ENCODE measurements around the gene ANKRD26. TPM values are rescaled to one million over a fixed set of nuclear protein-coding genes. Genes with fewer than 3 reads are reported as not detected.
A peak's percentile ranks its signal among the peaks of the same experiment; 100 is the strongest.

Gene ANKRD26
- total and polyA plus RNA-seq, 2 experiments from 2014 or later, result 7.9 to 23.1 TPM

DNA sequence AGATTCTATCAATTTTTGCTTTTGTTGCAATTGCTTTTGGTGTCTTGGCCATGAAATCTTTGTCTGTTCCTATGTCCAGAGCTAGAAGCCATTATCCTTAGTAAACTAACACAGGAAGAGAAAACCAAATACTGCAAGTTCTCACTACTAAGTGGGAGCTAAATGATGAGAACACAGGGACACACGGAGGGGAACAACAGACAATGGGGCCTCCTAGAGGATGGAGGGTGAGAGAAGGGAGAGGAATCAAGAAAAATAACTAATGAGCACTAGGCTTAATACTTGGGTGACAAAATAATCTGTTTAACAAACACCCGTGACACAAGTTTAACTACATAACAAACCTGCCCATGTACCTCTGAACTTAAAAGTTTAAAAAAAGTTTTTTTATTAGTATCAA is 78.2 kb downstream of the ANKRD26 start:
- no peaks in the 10 kb centered on the region for H3K9me2 ChIP-seq (ENCODE audit: insufficient read depth)
- no peaks in the 10 kb centered on the region for H3K9me3 Mint-ChIP-seq
- no peaks in the 10 kb centered on the region for H4K20me1 ChIP-seq (replicated peaks; ENCODE audit: insufficient read depth)
- no peaks in the 10 kb centered on the region for H3K27me3 ChIP-seq (ENCODE audit: insufficient read depth)
- H3K36me3 ChIP-seq (ENCODE audit: insufficient read depth), result no peaks in the 10 kb centered on the region
- peak; percentile 26 for DNase-seq (ENCODE audit: low spot score)
- no peaks in the 10 kb centered on the region for H3F3A ChIP-seq (replicated peaks; ENCODE audit: low read depth)
- no peak overlapping the region for H3K27ac Mint-ChIP-seq
- no peak overlapping the region for H2AFZ ChIP-seq
- H3K4me2 ChIP-seq, result no peak overlapping the region
- TF ChIP-seq, protein P1, sequence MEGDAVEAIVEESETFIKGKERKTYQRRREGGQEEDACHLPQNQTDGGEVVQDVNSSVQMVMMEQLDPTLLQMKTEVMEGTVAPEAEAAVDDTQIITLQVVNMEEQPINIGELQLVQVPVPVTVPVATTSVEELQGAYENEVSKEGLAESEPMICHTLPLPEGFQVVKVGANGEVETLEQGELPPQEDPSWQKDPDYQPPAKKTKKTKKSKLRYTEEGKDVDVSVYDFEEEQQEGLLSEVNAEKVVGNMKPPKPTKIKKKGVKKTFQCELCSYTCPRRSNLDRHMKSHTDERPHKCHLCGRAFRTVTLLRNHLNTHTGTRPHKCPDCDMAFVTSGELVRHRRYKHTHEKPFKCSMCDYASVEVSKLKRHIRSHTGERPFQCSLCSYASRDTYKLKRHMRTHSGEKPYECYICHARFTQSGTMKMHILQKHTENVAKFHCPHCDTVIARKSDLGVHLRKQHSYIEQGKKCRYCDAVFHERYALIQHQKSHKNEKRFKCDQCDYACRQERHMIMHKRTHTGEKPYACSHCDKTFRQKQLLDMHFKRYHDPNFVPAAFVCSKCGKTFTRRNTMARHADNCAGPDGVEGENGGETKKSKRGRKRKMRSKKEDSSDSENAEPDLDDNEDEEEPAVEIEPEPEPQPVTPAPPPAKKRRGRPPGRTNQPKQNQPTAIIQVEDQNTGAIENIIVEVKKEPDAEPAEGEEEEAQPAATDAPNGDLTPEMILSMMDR (conservative IDR thresholded peaks at IDR 0.05; ENCODE audit: low read depth in 2 of 2), result peak; percentile 51 to 67
- TF ChIP-seq NANOG (IDR thresholded peaks at IDR 0.05; ENCODE audit: borderline replicate concordance) (no peak), EZH2phosphoT487 (IDR thresholded peaks at IDR 0.05; ENCODE audit: unreplicated experiment) (no peak), JUNB (IDR thresholded peaks at IDR 0.05; ENCODE audit: unreplicated experiment) (no peak), EZH2 (IDR thresholded peaks at IDR 0.05; ENCODE audit: low read depth, unreplicated experiment) (no peak)
- TF ChIP-seq, protein P2, sequence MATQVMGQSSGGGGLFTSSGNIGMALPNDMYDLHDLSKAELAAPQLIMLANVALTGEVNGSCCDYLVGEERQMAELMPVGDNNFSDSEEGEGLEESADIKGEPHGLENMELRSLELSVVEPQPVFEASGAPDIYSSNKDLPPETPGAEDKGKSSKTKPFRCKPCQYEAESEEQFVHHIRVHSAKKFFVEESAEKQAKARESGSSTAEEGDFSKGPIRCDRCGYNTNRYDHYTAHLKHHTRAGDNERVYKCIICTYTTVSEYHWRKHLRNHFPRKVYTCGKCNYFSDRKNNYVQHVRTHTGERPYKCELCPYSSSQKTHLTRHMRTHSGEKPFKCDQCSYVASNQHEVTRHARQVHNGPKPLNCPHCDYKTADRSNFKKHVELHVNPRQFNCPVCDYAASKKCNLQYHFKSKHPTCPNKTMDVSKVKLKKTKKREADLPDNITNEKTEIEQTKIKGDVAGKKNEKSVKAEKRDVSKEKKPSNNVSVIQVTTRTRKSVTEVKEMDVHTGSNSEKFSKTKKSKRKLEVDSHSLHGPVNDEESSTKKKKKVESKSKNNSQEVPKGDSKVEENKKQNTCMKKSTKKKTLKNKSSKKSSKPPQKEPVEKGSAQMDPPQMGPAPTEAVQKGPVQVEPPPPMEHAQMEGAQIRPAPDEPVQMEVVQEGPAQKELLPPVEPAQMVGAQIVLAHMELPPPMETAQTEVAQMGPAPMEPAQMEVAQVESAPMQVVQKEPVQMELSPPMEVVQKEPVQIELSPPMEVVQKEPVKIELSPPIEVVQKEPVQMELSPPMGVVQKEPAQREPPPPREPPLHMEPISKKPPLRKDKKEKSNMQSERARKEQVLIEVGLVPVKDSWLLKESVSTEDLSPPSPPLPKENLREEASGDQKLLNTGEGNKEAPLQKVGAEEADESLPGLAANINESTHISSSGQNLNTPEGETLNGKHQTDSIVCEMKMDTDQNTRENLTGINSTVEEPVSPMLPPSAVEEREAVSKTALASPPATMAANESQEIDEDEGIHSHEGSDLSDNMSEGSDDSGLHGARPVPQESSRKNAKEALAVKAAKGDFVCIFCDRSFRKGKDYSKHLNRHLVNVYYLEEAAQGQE (IDR thresholded peaks at IDR 0.05; ENCODE audit: unreplicated experiment), result no peak
- H3K27ac ChIP-seq (ENCODE audit: low read depth), result no peak overlapping the region
- no peaks in the 10 kb centered on the region for H3K79me2 ChIP-seq (replicated peaks; ENCODE audit: insufficient read depth)
- no peaks in the 10 kb centered on the region for H3K27me3 Mint-ChIP-seq (ENCODE audit: insufficient read depth, low read depth, poor library complexity)
- no peak overlapping the region for H3K4me3 Mint-ChIP-seq
- H3K36me3 Mint-ChIP-seq (ENCODE audit: low read depth), result peaks cover 8% of the 10 kb centered on the region; the same call in 2 of the 3 replicates
- peak; percentile 66 for ATAC-seq
- peaks cover 18% of the 10 kb centered on the region for H3K4me1 Mint-ChIP-seq
- H3K4me1 ChIP-seq (ENCODE audit: insufficient read depth), result peaks cover 10% of the 10 kb centered on the region; the same call in 1 of the 2 replicates
- no peak overlapping the region for H3K4me3 ChIP-seq

DNA sequence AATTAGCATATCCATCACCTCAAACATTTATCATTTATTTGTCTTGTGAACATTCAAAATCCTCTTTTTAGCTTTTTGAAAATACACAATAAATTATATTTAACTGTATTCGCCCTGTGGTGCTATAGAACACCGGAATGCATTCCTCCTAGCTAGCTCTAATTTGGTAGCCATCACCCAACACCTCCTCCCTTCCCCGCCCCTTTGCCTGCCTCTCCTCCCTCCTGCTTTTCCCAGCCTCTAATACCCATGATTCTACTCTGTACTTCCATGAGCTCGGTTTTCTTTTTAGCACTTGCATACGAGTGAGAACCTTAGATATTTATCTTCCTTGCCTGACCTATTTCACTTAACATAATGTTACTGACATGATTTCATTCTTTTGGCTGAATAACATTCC is 80.1 kb downstream of the ANKRD26 start:
- Histone ChIP-seq H3F3A (replicated peaks; ENCODE audit: low read depth) (no peaks in the 10 kb centered on the region), H3K4me2 (no peak overlapping the region), H3K4me3 (no peak overlapping the region), H4K20me1 (replicated peaks; ENCODE audit: insufficient read depth) (no peaks in the 10 kb centered on the region), H3K36me3 (ENCODE audit: insufficient read depth) (no peaks in the 10 kb centered on the region), H3K27ac (ENCODE audit: low read depth) (no peak overlapping the region), H3K9me2 (ENCODE audit: insufficient read depth) (no peaks in the 10 kb centered on the region), H3K79me2 (replicated peaks; ENCODE audit: insufficient read depth) (no peaks in the 10 kb centered on the region), H3K4me1 (ENCODE audit: insufficient read depth) (peaks cover 10% of the 10 kb centered on the region; the same call in 1 of the 2 replicates), H2AFZ (no peak overlapping the region), H3K27me3 (ENCODE audit: insufficient read depth) (no peaks in the 10 kb centered on the region)
- Mint-ChIP-seq H3K27ac (no peak overlapping the region), H3K4me1 (peaks cover 18% of the 10 kb centered on the region), H3K27me3 (ENCODE audit: insufficient read depth, low read depth, poor library complexity) (no peaks in the 10 kb centered on the region), H3K4me3 (no peak overlapping the region), H3K9me3 (no peaks in the 10 kb centered on the region), H3K36me3 (ENCODE audit: low read depth) (peaks cover 8% of the 10 kb centered on the region; the same call in 2 of the 3 replicates)
- DNase-seq (ENCODE audit: low spot score) (no peak), ATAC-seq (no peak)
- TF ChIP-seq, protein P1 (conservative IDR thresholded peaks at IDR 0.05; ENCODE audit: low read depth in 2 of 2), result no peak
- TF ChIP-seq NANOG (IDR thresholded peaks at IDR 0.05; ENCODE audit: borderline replicate concordance), result no peak
- TF ChIP-seq CREB1 (CRISPR knock-in tag; IDR thresholded peaks at IDR 0.05; ENCODE audit: low read depth), result no peak
- no peak for TF ChIP-seq STAT1 (IDR thresholded peaks at IDR 0.05; ENCODE audit: unreplicated experiment)
- TF ChIP-seq, protein P3, sequence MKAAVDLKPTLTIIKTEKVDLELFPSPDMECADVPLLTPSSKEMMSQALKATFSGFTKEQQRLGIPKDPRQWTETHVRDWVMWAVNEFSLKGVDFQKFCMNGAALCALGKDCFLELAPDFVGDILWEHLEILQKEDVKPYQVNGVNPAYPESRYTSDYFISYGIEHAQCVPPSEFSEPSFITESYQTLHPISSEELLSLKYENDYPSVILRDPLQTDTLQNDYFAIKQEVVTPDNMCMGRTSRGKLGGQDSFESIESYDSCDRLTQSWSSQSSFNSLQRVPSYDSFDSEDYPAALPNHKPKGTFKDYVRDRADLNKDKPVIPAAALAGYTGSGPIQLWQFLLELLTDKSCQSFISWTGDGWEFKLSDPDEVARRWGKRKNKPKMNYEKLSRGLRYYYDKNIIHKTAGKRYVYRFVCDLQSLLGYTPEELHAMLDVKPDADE (IDR thresholded peaks at IDR 0.05), result no peak
- TF ChIP-seq ZNF331 (CRISPR knock-in tag; IDR thresholded peaks at IDR 0.05; ENCODE audit: low read depth), result no peak

All from GM23338 (cell line).